H1 (cell line): ENCODE results near the gene TROAP.

Source experiments
- RBBP5 ChIP-seq: IDR thresholded peaks from 2 replicates; pipeline ENCODE4 v1.7.1; 2012; ENCODE audit warnings: low read depth, mild to moderate bottlenecking, inconsistent platforms, low read length, moderate library complexity, borderline replicate concordance
- TF ChIP-seq, protein P1 (sequence below), 3 experiments: IDR thresholded peaks; 1 replicate in 2 of 3; 2 replicates in 1 of 3; pipeline versions ENCODE4 v1.5.1 to v1.6.1; 2011; ENCODE audit warnings: low read length in 3 of 3, mild to moderate bottlenecking in 3 of 3, inconsistent platforms in 2 of 3, low read depth in 1 of 3, moderate library complexity in 1 of 3; ENCODE audit not compliant: insufficient read depth in 1 of 3; ENCODE audit errors: control extremely low read depth in 1 of 3
- TF ChIP-seq, protein P2 (sequence below): IDR thresholded peaks from 2 replicates; pipeline ENCODE4 v1.6.1; 2011; ENCODE audit warnings: low read depth, mild to moderate bottlenecking, low read length; ENCODE audit not compliant: insufficient read depth

DNA sequence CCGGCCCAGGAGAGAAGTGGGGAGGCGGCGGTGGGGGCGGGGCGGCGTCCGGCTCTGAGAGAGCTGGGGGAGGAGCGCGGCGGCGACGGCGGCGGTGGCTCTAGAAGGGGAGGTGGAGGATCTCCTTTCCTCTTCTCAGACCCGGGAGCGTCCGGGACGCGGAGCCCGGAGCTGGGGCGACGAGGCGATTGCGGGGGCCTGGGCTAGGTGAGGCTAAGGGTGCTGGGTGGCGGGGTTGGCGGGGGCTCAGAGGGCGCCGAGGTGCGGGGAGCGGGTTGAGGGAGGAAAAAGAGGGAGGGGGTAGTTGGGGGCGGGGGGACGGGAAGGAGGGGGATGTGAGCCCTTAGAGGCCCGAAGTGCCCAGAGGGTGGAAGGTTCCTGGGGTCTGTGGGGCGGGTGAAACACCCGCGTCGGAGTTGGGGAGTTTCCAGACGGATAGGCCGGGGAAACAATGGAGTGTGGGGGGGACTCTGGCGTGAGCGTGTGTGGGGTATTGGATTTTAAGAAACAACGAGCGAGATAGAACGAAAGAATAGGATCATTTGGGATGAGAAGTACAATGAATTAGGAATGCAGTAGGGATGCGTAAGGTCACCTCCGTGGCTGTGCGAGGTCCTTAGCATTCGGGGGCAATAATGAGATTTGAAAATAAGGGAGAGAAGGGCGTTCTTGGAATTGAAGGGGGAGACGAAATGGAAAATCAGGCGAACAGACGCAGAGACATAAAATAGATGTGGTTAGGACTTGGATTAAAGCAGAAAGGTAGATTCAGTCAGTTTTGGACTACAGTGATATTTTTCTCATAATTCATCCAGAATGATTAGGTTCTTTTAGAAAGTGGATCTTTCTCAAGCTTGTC is 44.6 kb downstream of the TROAP start, which contains the start of gene SPATS2:
- TF ChIP-seq, protein P1, sequence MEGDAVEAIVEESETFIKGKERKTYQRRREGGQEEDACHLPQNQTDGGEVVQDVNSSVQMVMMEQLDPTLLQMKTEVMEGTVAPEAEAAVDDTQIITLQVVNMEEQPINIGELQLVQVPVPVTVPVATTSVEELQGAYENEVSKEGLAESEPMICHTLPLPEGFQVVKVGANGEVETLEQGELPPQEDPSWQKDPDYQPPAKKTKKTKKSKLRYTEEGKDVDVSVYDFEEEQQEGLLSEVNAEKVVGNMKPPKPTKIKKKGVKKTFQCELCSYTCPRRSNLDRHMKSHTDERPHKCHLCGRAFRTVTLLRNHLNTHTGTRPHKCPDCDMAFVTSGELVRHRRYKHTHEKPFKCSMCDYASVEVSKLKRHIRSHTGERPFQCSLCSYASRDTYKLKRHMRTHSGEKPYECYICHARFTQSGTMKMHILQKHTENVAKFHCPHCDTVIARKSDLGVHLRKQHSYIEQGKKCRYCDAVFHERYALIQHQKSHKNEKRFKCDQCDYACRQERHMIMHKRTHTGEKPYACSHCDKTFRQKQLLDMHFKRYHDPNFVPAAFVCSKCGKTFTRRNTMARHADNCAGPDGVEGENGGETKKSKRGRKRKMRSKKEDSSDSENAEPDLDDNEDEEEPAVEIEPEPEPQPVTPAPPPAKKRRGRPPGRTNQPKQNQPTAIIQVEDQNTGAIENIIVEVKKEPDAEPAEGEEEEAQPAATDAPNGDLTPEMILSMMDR (IDR thresholded peaks at IDR 0.05; ENCODE audit: control extremely low read depth in 1 of 3, insufficient read depth in 1 of 3, low read depth in 1 of 3, low read length in 3 of 3) = no peak
- TF ChIP-seq, protein P2, sequence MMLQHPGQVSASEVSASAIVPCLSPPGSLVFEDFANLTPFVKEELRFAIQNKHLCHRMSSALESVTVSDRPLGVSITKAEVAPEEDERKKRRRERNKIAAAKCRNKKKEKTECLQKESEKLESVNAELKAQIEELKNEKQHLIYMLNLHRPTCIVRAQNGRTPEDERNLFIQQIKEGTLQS = no peak
- TF ChIP-seq RBBP5 = no peak
